HEK293 (cell line): Measurements from ENCODE around the gene TASP1.

ENCODE experiments used
- CTCF ChIA-PET: fragments of 350-600 bp; formaldehyde crosslinking; extraction: SDS; loops from one replicate; lab custom pipeline; 2021; ENCODE audit warnings: antibody characterized with exemption; lab: Yijun Ruan, JAX
- POLR2A ChIA-PET: fragments of 300-600 bp; formaldehyde crosslinking; extraction: SDS; loops from one replicate; lab custom pipeline; 2020; ENCODE audit warnings: antibody characterized with exemption, inconsistent platforms; lab: Yijun Ruan, JAX
- H3K27ac ChIP-seq: fragments of 200-500 bp; sonication (Bioruptor generic); 2 replicates; pipeline ENCODE4 v1.5.1; 2014; ENCODE audit warnings: low read depth, low read length, control low read depth, inconsistent platforms; ENCODE audit errors: extremely low read depth
- H3K36me3 ChIP-seq, 2 experiments: fragments of 200-500 bp in 1 of 2; sonication (Bioruptor generic) in 1 of 2; 1 replicate in 1 of 2; 2 replicates in 1 of 2; pipeline ENCODE4 v1.5.1; 2014 to 2017; ENCODE audit warnings: inconsistent platforms in 2 of 2, low read length in 2 of 2; ENCODE audit not compliant: control insufficient read depth in 2 of 2, insufficient read depth in 1 of 2
- H3K4me1 ChIP-seq: fragments of 200-500 bp; sonication (Bioruptor generic); 2 replicates; pipeline ENCODE4 v1.5.1; 2014; ENCODE audit warnings: mild to moderate bottlenecking, low read length, inconsistent platforms; ENCODE audit not compliant: control insufficient read depth, insufficient read depth
- H3K4me3 ChIP-seq: 2 replicates; pipeline ENCODE4 v1.5.1; 2011; ENCODE audit warnings: low read depth, mild to moderate bottlenecking, control low read depth, low read length, moderate library complexity
- H3K9me3 ChIP-seq: fragments of 200-500 bp; sonication (Bioruptor generic); 2 replicates; pipeline ENCODE4 v1.5.1; 2014; ENCODE audit warnings: low read depth, low read length, inconsistent platforms; ENCODE audit not compliant: control insufficient read depth, insufficient read depth
- ATF2 ChIP-seq: fragments of 450-650 bp; formaldehyde crosslinking; IDR thresholded peaks from 2 replicates; pipeline ENCODE4 v1.5.1; 2016; ENCODE audit warnings: missing biosample characterization, missing genetic modification characterization, low read depth
- BCL11A ChIP-seq: fragments of 450-650 bp; formaldehyde crosslinking; IDR thresholded peaks from 2 replicates; pipeline ENCODE4 v1.5.1; 2016; ENCODE audit warnings: low read depth, missing biosample characterization, missing genetic modification characterization
- KLF7 ChIP-seq: fragments of 450-650 bp; formaldehyde crosslinking; IDR thresholded peaks from 2 replicates; pipeline ENCODE4 v1.5.1; 2016; ENCODE audit warnings: missing biosample characterization, missing genetic modification characterization, borderline replicate concordance
- PRDM6 ChIP-seq: fragments of 450-650 bp; formaldehyde crosslinking; IDR thresholded peaks from 2 replicates; pipeline ENCODE4 v1.5.1; 2017; ENCODE audit warnings: missing biosample characterization, missing genetic modification characterization
- YY1 ChIP-seq: fragments of 450-650 bp; formaldehyde crosslinking; IDR thresholded peaks from 2 replicates; pipeline ENCODE4 v1.5.1; 2018; ENCODE audit warnings: missing biosample characterization, missing genetic modification characterization
- ZBTB10 ChIP-seq: fragments of 450-650 bp; formaldehyde crosslinking; IDR thresholded peaks from 2 replicates; pipeline ENCODE4 v1.5.1; 2016; ENCODE audit warnings: missing biosample characterization, missing genetic modification characterization
- ZBTB49 ChIP-seq: fragments of 450-650 bp; formaldehyde crosslinking; IDR thresholded peaks from 2 replicates; pipeline ENCODE4 v1.5.1; 2016; ENCODE audit warnings: missing biosample characterization, missing genetic modification characterization, low read depth
- ZFP3 ChIP-seq: fragments of 450-650 bp; formaldehyde crosslinking; IDR thresholded peaks from 2 replicates; pipeline ENCODE4 v1.5.1; 2016; ENCODE audit warnings: low read depth, missing biosample characterization, missing genetic modification characterization
- ZNF146 ChIP-seq: fragments of 450-650 bp; formaldehyde crosslinking; IDR thresholded peaks from 2 replicates; pipeline ENCODE4 v1.5.1; 2016; ENCODE audit warnings: missing biosample characterization, missing genetic modification characterization
- ZNF148 ChIP-seq: fragments of 450-650 bp; formaldehyde crosslinking; IDR thresholded peaks from 2 replicates; pipeline ENCODE4 v1.5.0; 2017; ENCODE audit warnings: missing biosample characterization, missing genetic modification characterization, borderline replicate concordance
- ZNF16 ChIP-seq: fragments of 450-650 bp; formaldehyde crosslinking; IDR thresholded peaks from 2 replicates; pipeline ENCODE4 v1.5.1; 2016; ENCODE audit warnings: low read depth, missing biosample characterization, missing genetic modification characterization
- ZNF398 ChIP-seq: fragments of 450-650 bp; formaldehyde crosslinking; IDR thresholded peaks from 2 replicates; pipeline ENCODE4 v1.5.1; 2017; ENCODE audit warnings: missing biosample characterization, missing genetic modification characterization
- ZNF404 ChIP-seq: fragments of 450-650 bp; formaldehyde crosslinking; IDR thresholded peaks from 2 replicates; pipeline ENCODE4 v1.5.1; 2017; ENCODE audit warnings: missing biosample characterization, missing genetic modification characterization
- ZNF488 ChIP-seq: fragments of 450-650 bp; formaldehyde crosslinking; IDR thresholded peaks from 2 replicates; pipeline ENCODE4 v1.5.1; 2016; ENCODE audit warnings: missing biosample characterization, missing genetic modification characterization
- ZNF510 ChIP-seq: fragments of 450-650 bp; formaldehyde crosslinking; IDR thresholded peaks from 2 replicates; pipeline ENCODE4 v1.5.1; 2018; ENCODE audit warnings: mild to moderate bottlenecking, missing genetic modification characterization, missing biosample characterization; ENCODE audit not compliant: insufficient replicate concordance
- ZNF658 ChIP-seq: fragments of 450-650 bp; formaldehyde crosslinking; IDR thresholded peaks from 2 replicates; pipeline ENCODE4; 2016; ENCODE audit warnings: missing biosample characterization, missing genetic modification characterization
- ZNF837 ChIP-seq: fragments of 450-650 bp; formaldehyde crosslinking; IDR thresholded peaks from 2 replicates; pipeline ENCODE4 v1.5.1; 2016; ENCODE audit warnings: missing biosample characterization, missing genetic modification characterization

TASP1 gene

GRCh38 chr20:13373400-13373799, 265.3 kb downstream of the TASP1 start:
- TF ChIP-seq PRDM6 (tag by site-specific recombination) (no peak), ZNF146 (no peak), ZBTB10 (tag by site-specific recombination) (no peak), YY1 (no peak), ZNF148 (tag by site-specific recombination) (no peak), ZBTB49 (tag by site-specific recombination) (no peak), ZNF488 (tag by site-specific recombination) (no peak), ZNF658 (tag by site-specific recombination) (no peak), ZNF16 (tag by site-specific recombination) (no peak), BCL11A (tag by site-specific recombination) (no peak), ZFP3 (tag by site-specific recombination) (no peak), ZNF404 (tag by site-specific recombination) (no peak), ZNF510 (tag by site-specific recombination) (no peak), KLF7 (tag by site-specific recombination) (no peak), ZNF837 (tag by site-specific recombination) (no peak), ZNF398 (tag by site-specific recombination) (no peak), ATF2 (no peak)
- CTCF ChIA-PET = no interaction called here

More at GRCh38 chr20:13373400-13373799, 265.3 kb downstream of the TASP1 start:
- Histone ChIP-seq H3K4me1 (no peaks in the 10 kb centered on the region), H3K9me3 (no peaks in the 10 kb centered on the region), H3K4me3 (no peak overlapping the region), H3K36me3 (no peaks in the 10 kb centered on the region), H3K27ac (no peak overlapping the region)
- POLR2A ChIA-PET = no interaction called here
